GM12873 (cell line): ENCODE results near the gene CHADL.

Source experiments
- CTCF ChIP-seq: IDR thresholded peaks from 2 replicates; pipeline ENCODE4 v1.5.1; 2012; ENCODE audit warnings: low read depth, mild to moderate bottlenecking, moderate library complexity, low read length, control low read depth; ENCODE audit not compliant: insufficient read depth; ENCODE audit errors: missing control alignments

Gene CHADL

DNA sequence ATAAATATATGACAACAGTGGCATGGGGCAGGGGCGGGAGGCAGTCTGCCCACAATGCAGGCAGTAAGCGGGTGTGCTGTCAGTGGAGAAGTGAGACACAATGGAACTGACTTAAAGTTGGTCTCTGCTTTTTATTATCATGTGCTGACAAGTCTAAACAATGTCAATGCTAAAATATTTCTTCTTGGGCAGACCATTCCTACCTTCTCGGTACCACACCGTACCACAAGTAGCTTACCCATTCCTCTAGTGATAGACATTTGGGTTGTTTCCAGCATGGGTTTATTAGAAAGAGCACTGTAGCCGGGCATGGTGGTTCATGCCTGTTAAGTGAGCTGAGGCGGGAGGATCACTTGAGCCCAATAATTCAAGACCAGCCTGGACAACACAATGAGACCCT lies 2.6 kb upstream of the CHADL start:
- no peak for TF ChIP-seq CTCF

DNA sequence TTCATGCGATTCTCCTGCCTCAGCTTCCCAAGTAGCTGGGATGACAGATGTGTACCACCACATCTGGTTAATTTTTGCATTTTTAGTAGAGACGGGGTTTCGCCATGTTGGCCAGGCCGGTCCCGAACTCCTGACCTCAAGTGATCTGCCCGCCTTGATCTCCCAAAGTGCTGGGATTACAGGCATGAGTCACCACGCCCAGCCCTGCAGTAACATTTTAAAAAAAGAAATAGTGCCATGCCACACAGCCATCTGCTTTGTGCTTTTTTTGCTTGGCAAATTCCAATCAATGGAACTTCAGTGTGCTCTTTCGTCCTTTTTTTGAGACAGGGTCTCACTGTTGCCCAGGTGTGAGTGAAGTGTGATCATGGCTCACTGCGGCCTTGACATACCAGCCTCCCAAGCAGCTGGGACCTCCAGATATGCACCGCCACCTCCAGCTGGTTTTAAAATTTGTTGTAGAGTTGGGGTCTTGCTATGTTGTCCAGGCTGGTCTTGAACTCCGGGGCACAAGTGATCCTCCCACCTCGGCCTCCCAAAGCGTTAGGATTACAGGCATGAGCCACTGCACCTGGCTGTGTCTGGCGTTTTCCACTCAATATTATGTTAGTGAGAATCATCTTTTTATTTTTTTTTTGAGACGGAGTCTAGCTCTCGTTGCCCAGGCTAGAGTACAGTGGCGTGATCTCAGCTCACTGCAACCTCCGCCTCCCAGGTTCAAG lies 1.8 kb upstream of the CHADL start:
- TF ChIP-seq CTCF = no peak

DNA sequence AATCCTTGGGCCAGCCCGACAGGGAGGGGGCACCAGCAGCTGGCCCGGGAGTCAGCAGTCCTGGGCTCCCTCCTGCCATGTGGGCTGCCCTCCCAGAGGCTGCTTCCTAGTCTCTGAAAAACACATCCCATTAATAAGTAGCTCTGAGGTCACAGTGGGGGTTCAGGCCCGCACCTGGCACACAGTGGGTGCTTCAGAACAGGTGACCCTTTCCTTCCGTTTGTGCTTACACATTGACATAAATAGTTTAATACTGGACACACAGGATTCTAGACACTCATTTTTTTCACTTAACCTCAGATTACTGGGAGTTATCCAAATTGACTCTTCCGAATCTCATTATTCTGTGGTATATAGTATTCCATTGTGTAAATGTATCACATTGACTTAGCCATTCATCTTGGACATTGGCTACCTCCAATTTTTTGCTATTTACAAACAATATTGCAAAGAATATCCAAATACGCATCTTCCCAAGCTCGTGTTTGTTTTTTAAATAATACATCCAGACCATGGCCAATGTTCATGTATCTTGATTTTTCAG lies 474 bp upstream of the CHADL start:
- no peak for TF ChIP-seq CTCF

DNA sequence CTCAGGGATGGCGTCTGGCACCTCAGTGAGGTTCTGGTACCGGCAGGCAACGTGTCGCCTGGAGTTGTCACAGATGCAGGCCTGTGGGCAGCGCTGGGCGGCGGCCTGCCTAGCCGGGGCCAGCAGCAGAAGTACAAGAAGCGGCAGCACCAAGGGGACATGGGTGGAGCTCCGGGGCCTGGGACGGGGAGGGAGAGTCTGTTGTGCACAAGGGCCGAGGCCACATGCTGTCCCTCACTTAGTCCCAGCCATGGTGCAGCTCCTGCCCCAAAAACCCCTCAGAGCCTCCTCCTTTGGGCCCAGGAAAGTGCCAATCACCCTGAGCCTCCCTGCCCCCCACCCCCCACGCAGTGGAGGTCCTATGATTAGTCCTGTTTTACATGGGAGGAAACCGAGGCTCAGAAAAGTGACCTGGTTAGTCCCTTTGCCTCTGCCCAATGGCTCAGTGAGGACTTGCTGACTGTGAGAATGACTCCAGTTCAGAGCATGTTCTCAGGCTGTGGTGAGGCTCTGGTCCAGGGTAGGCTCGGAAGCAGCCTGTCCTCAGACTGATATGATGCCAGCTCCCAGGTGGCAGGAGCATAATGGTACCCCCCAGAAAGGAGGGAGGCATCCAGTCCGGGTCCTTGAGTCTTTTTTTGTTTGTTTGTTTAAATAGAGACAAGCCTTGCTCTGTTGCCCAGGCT lies 1.1 kb downstream of the CHADL start:
- TF ChIP-seq CTCF = no peak

DNA sequence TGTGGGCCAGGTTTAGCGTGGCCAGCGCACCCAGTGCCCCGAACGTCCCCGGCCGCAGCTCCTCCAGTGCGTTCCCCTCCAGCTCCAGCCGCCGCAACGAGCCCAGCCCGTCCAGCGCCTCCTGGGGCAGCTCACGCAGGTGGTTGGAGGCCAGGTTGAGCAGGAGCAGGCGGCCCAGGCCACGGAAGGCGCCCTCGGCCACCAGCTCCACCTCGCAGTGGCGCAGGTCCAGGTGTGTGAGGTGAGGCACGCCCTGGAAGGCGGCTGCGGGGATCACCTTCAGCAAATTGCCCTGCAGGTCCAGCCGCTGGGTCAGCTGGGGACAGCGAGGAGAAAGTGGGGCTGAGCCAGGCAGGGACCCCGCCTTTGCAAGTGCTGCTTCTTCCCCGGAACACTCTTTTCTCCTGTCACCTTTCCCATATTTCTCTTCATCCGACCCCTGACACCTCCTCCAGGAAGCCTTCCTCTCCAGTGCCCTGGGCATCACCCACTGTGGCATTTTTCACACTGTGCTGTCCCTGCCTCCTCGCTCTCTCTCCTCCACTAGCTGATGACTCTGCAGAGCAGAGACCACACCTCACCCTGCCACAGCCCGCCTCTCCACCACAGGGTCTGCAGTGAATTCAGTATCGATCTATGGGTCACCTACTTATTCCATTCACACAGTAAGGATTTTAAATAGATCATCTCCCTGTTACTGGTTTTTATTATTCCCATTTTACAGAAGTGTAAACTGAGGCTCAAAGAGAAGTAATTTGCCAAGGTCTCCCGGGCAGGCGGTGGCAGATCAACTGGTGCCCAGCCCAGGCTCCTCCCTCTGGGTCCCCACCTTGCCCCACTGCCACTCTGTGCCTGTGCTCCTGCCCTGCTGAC lies 1.9 kb downstream of the CHADL start:
- TF ChIP-seq CTCF = no peak

- peak; percentile 80 for TF ChIP-seq CTCF
Observed at GRCh38 chr22:41237707-41238569, 2.8 kb downstream of the CHADL start.
